Subcutaneous adipose tissue (tissue), 4 donors: ENCODE measurements around the gene MYO16. TPM values are rescaled to one million over a fixed set of nuclear protein-coding genes. Genes with fewer than 3 reads are reported as not detected.

Experiments
- total RNA-seq, 4 donors: library from RNA; depleted of rRNA; stranded (reverse); fragments of >200 nt; gene quantifications; one replicate each; pipeline ENCODE4 v1.1.0, GENCODE V29; 2016
- TF ChIP-seq, protein P1 (sequence below): fragments of 450-650 bp; IDR thresholded peaks from one replicate; pipeline ENCODE4 v1.5.1; 2016; ENCODE audit warnings: low read depth, mild to moderate bottlenecking, control low read depth, antibody characterized with exemption, moderate library complexity

Gene MYO16
- total RNA-seq, 4 donors from 2014 or later = 0.44 to 1.1 (median 0.58) TPM

DNA sequence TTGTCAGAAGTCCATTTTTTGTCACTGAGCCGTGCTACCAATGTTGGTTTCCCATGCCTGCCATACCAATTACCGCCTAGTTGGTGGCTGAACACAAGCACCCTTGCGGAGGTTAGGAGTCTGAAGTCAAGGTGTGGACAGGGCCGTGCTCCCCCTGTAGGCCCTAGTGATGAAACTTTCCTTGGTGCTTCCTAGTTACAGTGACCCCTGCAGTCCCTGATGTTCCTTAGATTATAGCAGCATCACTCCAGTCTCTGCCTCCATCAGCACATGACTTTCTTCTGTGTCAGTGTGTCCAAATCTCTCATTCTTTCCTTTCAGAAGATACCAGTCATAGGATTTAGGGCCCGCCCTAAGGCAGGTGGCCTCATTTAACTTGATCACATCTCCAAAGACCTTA, 99.0 kb downstream of the MYO16 start:
- TF ChIP-seq, protein P1, sequence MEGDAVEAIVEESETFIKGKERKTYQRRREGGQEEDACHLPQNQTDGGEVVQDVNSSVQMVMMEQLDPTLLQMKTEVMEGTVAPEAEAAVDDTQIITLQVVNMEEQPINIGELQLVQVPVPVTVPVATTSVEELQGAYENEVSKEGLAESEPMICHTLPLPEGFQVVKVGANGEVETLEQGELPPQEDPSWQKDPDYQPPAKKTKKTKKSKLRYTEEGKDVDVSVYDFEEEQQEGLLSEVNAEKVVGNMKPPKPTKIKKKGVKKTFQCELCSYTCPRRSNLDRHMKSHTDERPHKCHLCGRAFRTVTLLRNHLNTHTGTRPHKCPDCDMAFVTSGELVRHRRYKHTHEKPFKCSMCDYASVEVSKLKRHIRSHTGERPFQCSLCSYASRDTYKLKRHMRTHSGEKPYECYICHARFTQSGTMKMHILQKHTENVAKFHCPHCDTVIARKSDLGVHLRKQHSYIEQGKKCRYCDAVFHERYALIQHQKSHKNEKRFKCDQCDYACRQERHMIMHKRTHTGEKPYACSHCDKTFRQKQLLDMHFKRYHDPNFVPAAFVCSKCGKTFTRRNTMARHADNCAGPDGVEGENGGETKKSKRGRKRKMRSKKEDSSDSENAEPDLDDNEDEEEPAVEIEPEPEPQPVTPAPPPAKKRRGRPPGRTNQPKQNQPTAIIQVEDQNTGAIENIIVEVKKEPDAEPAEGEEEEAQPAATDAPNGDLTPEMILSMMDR = no peak

DNA sequence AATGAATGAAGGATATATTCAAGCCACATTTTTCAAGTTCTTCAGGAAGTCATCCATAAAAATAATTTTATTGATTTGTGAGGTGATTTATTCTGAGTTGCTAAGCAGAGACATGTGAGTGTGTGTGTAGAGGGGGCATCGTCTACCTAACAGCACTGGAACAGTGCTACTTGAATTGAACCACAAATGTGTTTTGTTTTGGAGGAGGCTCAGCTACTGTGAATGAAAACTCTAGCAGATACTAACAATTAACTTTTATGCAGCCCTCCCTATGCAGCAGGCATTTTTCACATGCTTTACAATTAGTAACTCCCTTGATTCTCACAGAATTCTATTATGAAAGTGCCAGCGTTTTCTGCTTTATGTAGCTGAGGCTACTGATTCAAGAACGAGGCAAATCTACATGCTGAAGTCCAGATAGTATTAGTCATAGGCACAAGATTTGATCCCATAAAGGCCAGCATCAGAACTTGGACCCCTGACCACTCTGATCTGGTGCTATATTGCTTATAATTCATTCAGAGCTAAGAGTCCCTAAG, 103.7 kb downstream of the MYO16 start:
- TF ChIP-seq, protein P1 = no peak

DNA sequence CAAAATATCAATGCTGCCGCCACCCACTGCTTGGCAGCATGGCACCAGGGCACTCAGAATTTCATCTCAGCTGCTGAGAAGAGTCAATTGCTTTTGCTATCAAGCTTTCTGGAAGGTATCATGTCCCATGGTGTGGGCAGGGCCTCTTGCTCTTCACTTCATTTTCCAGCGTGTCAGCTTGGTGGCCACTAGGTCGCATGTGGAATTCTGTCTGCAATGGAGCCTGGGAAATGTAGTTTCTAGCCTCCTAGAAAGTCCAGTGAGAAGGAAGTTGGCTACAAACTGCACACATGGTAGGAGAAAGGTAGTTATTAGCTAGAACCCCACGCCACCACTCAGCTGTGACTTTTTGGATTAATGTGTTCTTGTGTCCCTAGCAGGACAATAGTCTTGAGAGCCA, 105.3 kb downstream of the MYO16 start:
- TF ChIP-seq, protein P1 = no peak

DNA sequence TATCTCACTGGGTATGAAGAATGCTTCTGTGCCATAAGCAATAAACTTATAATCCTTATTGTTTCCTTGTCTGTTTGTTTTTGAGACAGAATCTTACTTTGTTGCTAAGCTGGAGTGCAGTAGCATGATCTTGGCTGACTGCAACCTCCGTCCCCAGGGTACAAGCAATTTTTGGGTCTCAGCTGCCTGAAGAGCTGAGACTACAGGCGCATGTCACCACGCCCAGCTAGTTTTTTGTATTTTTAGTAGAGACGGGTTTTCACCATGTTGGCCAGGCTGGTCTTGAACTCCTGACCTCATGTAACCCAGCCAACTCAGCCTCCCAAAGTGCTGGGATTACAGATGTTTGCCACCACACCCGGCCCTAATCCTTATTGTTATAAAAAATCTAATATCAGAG, 112.5 kb downstream of the MYO16 start:
- TF ChIP-seq, protein P1 = no peak

DNA sequence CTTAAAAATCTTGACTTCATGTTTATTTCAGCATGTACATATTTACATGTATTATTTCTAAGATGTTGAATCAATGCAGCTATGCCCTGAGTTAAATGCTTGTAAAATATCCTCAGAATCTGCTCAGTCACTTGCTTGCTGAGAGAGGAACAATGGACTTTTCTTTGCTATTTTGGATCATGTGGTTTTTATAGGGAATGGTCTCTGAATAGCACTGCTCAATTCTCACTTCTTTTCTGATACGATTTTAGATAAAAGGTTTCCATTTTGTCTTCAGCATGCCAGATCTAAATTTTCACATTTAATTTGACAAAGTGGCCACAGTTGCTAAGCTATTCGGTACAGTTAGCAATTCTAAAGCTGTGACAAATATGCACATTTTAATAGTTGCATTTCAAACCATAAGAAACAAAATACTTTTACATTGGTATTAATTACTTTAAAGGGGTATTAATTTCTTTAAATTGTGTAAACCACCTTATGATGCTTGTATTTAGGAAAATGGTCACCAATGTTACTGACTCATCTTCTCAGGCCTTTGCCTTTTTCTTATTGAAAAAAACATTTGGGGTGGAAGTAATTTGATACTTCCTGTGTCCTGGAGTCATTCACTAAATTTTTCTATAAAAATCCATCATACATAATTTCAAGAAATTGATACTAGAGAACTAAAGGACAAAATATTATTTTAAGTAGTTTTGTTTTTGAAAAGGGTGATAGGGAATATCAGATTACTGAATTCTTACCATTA, 113.5 kb downstream of the MYO16 start:
- TF ChIP-seq, protein P1 = no peak

DNA sequence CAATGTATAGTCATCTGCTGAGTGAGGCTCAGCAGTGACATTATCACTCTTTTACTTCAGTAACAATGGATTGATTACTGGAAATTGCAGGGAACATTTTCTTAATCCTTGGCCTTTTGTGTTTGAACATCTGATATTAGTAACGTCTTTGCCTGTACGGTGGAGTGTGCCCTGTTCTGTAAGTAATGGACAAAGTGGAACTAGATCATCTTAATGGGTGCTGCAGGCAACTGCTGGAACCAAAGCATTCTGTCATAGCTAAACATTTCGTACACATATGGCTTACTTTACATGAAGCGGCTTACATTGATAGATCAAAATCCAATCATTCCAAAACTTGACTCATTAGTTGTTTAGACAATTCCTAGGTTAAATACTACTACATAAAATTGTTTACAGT, 114.1 kb downstream of the MYO16 start:
- TF ChIP-seq, protein P1 = no peak

DNA sequence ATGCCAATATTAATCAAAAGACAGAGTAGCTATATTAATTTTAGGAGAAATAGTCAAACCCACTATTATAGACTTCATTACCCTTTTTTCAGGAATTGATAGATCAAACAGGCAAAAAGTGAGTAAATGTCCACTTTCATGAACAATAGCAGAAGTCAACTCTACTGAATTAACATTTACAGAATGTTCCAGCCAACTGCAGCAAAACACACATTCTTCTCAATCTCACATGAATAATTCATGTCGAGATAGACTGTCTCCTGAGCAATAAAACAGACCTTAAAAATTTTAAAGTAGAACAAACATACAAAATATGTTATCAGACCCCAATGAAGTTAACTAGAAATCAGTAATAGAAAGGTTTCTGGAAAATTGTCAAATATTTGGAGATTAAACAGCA, 118.4 kb downstream of the MYO16 start:
- TF ChIP-seq, protein P1 = no peak
